GM21619 (cell line): ENCODE measurements around the gene PPTC7.
"Not testable (repeated sequence)": the region's sequence is repeated elsewhere in the genome, so short reads cannot be mapped to it uniquely, and the experiment has no call there.

Experiments used
- ATAC-seq: cut with Tn5 transposase; IDR thresholded peaks from one replicate; pipeline ENCODE4 v1.9.1; 2021; ENCODE audit not compliant: unreplicated experiment

The PPTC7 gene

GRCh38 chr12:110583137-110584059, at the start of gene PPTC7:
PPTC7 (minus strand) TSS chr12:110583318; CDS start chr12:110583031, 287 bp downstream.
- peak; percentile 65 for ATAC-seq

- no peak for ATAC-seq
Observed at GRCh38 chr12:110627500-110628195, 44.5 kb upstream of the PPTC7 start.

- no peak for ATAC-seq
Observed at GRCh38 chr12:110622582-110622981, 39.5 kb upstream of the PPTC7 start.

- peak; percentile 55 for ATAC-seq
Observed at GRCh38 chr12:110619534-110619953, 36.4 kb upstream of the PPTC7 start.

GRCh38 chr12:110616471-110617115, 33.5 kb upstream of the PPTC7 start:
- no peak for ATAC-seq

- no peak for ATAC-seq
Observed at GRCh38 chr12:110615171-110615570, 32.1 kb upstream of the PPTC7 start.

- peak; percentile 93 for ATAC-seq
Observed at GRCh38 chr12:110613771-110614684, 30.9 kb upstream of the PPTC7 start, which contains the start of gene TCTN1. TCTN1 (plus strand) TSS chr12:110614129; CDS start chr12:110614183, 54 bp downstream.

GRCh38 chr12:110613071-110613770, 30.1 kb upstream of the PPTC7 start:
- ATAC-seq = no peak

- no peak for ATAC-seq
Observed at GRCh38 chr12:110606253-110606611, 23.1 kb upstream of the PPTC7 start.

- ATAC-seq = not testable (repeated sequence)
Observed at GRCh38 chr12:110602085-110602814, 19.1 kb upstream of the PPTC7 start.

GRCh38 chr12:110600254-110600653, 17.1 kb upstream of the PPTC7 start:
- ATAC-seq = no peak

- ATAC-seq = no peak
Observed at GRCh38 chr12:110599334-110599733, 16.2 kb upstream of the PPTC7 start.

GRCh38 chr12:110597885-110598284, 14.8 kb upstream of the PPTC7 start:
- ATAC-seq = no peak

- ATAC-seq = not testable (repeated sequence)
Observed at GRCh38 chr12:110592919-110593318, 9.8 kb upstream of the PPTC7 start.

GRCh38 chr12:110592078-110592477, 9.0 kb upstream of the PPTC7 start:
- no peak for ATAC-seq

GRCh38 chr12:110591451-110592051, 8.4 kb upstream of the PPTC7 start:
- peak; percentile 14 for ATAC-seq

GRCh38 chr12:110590806-110591326, 7.7 kb upstream of the PPTC7 start:
- ATAC-seq = peak; percentile 67

GRCh38 chr12:110590059-110590458, 6.9 kb upstream of the PPTC7 start:
- ATAC-seq = no peak
